WTC11 (cell line): Measurements from ENCODE around the gene HINFP.

Source experiments
- ESRRA ChIP-seq: sonication (generic); formaldehyde crosslinking; IDR thresholded peaks from 2 replicates; pipeline ENCODE4 v1.8.1; 2022; ENCODE audit warnings: mild to moderate bottlenecking, missing genetic modification reagents, borderline replicate concordance
- FOXP1 ChIP-seq: sonication (generic); formaldehyde crosslinking; IDR thresholded peaks from 2 replicates; pipeline ENCODE4 v1.8.0; 2022; ENCODE audit warnings: missing genetic modification reagents, mild to moderate bottlenecking, moderate library complexity, borderline replicate concordance
- MXD4 ChIP-seq: fragments of 250-450 bp; sonication (Bioruptor Pico); IDR thresholded peaks from 2 replicates; pipeline ENCODE4 v1.8.0; 2021; ENCODE audit warnings: mild to moderate bottlenecking, moderate library complexity, borderline replicate concordance
- SP1 ChIP-seq: sonication (generic); formaldehyde crosslinking; conservative IDR thresholded peaks from 2 replicates; pipeline ENCODE4 v1.8.1; 2022; ENCODE audit warnings: missing genetic modification reagents
- TP53 ChIP-seq: sonication (generic); formaldehyde crosslinking; IDR thresholded peaks from 2 replicates; pipeline ENCODE4 v1.8.1; 2023; ENCODE audit warnings: mild to moderate bottlenecking, missing genetic modification reagents
- ZNF121 ChIP-seq: sonication (generic); formaldehyde crosslinking; IDR thresholded peaks from 2 replicates; pipeline ENCODE4 v1.8.0; 2023; ENCODE audit warnings: missing genetic modification reagents
- TF ChIP-seq, protein P1 (sequence below): fragments of 200-600 bp; IDR thresholded peaks from 2 replicates; pipeline ENCODE4 v1.8.0; 2022; ENCODE audit warnings: antibody characterized with exemption
- TF ChIP-seq, protein P2 (sequence below): sonication (generic); formaldehyde crosslinking; IDR thresholded peaks from 2 replicates; pipeline ENCODE4 v1.8.0; 2022; ENCODE audit warnings: mild to moderate bottlenecking, missing genetic modification reagents
- TF ChIP-seq, protein P3 (sequence below): sonication (generic); formaldehyde crosslinking; IDR thresholded peaks from 2 replicates; pipeline ENCODE4 v1.8.1; 2022; ENCODE audit warnings: low read depth, missing genetic modification reagents, borderline replicate concordance
- TF ChIP-seq, protein P4 (sequence below): sonication (generic); formaldehyde crosslinking; IDR thresholded peaks from 2 replicates; pipeline ENCODE4 v1.8.1; 2023; ENCODE audit warnings: mild to moderate bottlenecking, moderate library complexity, missing genetic modification reagents

DNA sequence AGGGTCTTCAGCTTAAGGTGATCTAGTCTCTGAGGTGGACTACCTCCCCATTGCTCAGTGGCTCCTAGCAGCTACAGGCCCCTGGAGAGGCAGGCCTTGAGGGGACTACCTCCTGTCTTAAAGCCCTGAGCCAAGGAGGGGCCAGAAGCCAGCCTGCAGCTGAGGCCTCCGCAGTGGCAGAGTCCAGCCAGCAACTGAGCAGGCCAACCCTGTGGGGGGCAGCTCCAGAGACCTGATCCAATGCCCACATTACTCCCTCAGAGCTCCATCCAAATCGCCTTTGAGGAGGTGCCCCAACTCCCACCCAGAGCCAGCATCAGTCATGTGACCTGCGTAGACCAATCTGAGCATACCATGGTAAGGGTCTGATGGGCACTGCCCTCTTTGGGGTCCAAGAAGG, 11.5 kb upstream of the HINFP start:
- TF ChIP-seq, protein P1, sequence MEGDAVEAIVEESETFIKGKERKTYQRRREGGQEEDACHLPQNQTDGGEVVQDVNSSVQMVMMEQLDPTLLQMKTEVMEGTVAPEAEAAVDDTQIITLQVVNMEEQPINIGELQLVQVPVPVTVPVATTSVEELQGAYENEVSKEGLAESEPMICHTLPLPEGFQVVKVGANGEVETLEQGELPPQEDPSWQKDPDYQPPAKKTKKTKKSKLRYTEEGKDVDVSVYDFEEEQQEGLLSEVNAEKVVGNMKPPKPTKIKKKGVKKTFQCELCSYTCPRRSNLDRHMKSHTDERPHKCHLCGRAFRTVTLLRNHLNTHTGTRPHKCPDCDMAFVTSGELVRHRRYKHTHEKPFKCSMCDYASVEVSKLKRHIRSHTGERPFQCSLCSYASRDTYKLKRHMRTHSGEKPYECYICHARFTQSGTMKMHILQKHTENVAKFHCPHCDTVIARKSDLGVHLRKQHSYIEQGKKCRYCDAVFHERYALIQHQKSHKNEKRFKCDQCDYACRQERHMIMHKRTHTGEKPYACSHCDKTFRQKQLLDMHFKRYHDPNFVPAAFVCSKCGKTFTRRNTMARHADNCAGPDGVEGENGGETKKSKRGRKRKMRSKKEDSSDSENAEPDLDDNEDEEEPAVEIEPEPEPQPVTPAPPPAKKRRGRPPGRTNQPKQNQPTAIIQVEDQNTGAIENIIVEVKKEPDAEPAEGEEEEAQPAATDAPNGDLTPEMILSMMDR: no peak
- TF ChIP-seq, protein P2, sequence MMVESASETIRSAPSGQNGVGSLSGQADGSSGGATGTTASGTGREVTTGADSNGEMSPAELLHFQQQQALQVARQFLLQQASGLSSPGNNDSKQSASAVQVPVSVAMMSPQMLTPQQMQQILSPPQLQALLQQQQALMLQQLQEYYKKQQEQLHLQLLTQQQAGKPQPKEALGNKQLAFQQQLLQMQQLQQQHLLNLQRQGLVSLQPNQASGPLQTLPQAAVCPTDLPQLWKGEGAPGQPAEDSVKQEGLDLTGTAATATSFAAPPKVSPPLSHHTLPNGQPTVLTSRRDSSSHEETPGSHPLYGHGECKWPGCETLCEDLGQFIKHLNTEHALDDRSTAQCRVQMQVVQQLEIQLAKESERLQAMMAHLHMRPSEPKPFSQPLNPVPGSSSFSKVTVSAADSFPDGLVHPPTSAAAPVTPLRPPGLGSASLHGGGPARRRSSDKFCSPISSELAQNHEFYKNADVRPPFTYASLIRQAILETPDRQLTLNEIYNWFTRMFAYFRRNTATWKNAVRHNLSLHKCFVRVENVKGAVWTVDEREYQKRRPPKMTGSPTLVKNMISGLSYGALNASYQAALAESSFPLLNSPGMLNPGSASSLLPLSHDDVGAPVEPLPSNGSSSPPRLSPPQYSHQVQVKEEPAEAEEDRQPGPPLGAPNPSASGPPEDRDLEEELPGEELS: no peak
- no peak for TF ChIP-seq MXD4 (CRISPR knock-in tag)
- TF ChIP-seq, protein P3, sequence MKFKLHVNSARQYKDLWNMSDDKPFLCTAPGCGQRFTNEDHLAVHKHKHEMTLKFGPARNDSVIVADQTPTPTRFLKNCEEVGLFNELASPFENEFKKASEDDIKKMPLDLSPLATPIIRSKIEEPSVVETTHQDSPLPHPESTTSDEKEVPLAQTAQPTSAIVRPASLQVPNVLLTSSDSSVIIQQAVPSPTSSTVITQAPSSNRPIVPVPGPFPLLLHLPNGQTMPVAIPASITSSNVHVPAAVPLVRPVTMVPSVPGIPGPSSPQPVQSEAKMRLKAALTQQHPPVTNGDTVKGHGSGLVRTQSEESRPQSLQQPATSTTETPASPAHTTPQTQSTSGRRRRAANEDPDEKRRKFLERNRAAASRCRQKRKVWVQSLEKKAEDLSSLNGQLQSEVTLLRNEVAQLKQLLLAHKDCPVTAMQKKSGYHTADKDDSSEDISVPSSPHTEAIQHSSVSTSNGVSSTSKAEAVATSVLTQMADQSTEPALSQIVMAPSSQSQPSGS (CRISPR knock-in tag): no peak
- no peak for TF ChIP-seq ESRRA (CRISPR knock-in tag)
- no peak for TF ChIP-seq ZNF121 (CRISPR knock-in tag)
- TF ChIP-seq, protein P4, sequence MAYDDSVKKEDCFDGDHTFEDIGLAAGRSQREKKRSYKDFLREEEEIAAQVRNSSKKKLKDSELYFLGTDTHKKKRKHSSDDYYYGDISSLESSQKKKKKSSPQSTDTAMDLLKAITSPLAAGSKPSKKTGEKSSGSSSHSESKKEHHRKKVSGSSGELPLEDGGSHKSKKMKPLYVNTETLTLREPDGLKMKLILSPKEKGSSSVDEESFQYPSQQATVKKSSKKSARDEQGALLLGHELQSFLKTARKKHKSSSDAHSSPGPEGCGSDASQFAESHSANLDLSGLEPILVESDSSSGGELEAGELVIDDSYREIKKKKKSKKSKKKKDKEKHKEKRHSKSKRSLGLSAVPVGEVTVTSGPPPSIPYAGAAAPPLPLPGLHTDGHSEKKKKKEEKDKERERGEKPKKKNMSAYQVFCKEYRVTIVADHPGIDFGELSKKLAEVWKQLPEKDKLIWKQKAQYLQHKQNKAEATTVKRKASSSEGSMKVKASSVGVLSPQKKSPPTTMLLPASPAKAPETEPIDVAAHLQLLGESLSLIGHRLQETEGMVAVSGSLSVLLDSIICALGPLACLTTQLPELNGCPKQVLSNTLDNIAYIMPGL (CRISPR knock-in tag): no peak
- TF ChIP-seq TP53 (CRISPR knock-in tag): no peak
- no peak for TF ChIP-seq SP1 (CRISPR knock-in tag)
- no peak for TF ChIP-seq FOXP1 (CRISPR knock-in tag)
